K562 (cell line): Measurements from ENCODE around the gene KIF6. TPM values are rescaled to one million over a fixed set of nuclear protein-coding genes. Genes with fewer than 3 reads are reported as not detected.

ENCODE experiments used
- COPS2 ChIP-seq: fragments of 450-650 bp; conservative IDR thresholded peaks from 2 replicates; pipeline ENCODE4 v1.6.1; 2016; ENCODE audit warnings: mild to moderate bottlenecking, moderate library complexity
- SMAD1 ChIP-seq: fragments of 150-350 bp; IDR thresholded peaks from 2 replicates; pipeline ENCODE4 v1.6.1; 2014; ENCODE audit warnings: low read length, low read depth; ENCODE audit not compliant: partially characterized antibody
- ZBTB9 ChIP-seq: fragments of 450-650 bp; formaldehyde crosslinking; IDR thresholded peaks from 2 replicates; pipeline ENCODE4 v1.4.0; 2020; ENCODE audit warnings: mild to moderate bottlenecking, moderate library complexity
- ZHX1 ChIP-seq: fragments of 150-350 bp; conservative IDR thresholded peaks from 2 replicates; pipeline ENCODE4 v1.6.1; 2014; ENCODE audit warnings: low read length
- ZNF668 ChIP-seq: fragments of 250-450 bp; sonication (Bioruptor Pico); IDR thresholded peaks from 2 replicates; pipeline ENCODE4 v1.8.0; 2022; ENCODE audit warnings: mild to moderate bottlenecking, inconsistent platforms
- polyA plus RNA-seq, 8 experiments: library from polyadenylated mRNA; depleted of rRNA in 4 of 8; stranded (reverse) in 5 of 8; unstranded in 3 of 8; fragments of >200 nt; fragmentation: Nextera tagmentation in 2 of 8; fragmentation: Illumina TruSeq in 1 of 8; extraction: Ambion mirVana in 2 of 8; extraction: Trizol in 1 of 8; gene quantifications; 2 replicates each; pipeline versions ENCODE4 v1.2.1 to v1.2.3, GENCODE V29; 2011 to 2014; ENCODE audit warnings: inconsistent platforms in 1 of 8, missing spikeins in 1 of 8
- total RNA-seq, 7 experiments: library from RNA; depleted of rRNA in 6 of 7; stranded (reverse); fragments of >200 nt in 6 of 7; fragmentation: Illumina TruSeq in 2 of 7; extraction: Trizol in 2 of 7; gene quantifications; 2 replicates each; pipeline versions ENCODE4 v1.2.1 to v1.2.3, GENCODE V29; 2011 to 2021; ENCODE audit warnings: low replicate concordance in 1 of 7

KIF6 gene
- total and polyA plus RNA-seq, 9 of the 15 experiments (the other 6 are each of a cell fraction or from before 2014, with no cell fraction given), result not detected

GRCh38 chr6:39339868-39340550 is 385.2 kb downstream of the KIF6 start (continued):
- TF ChIP-seq ZBTB9, result no peak
- TF ChIP-seq COPS2, result no peak
- TF ChIP-seq SMAD1, result no peak
- TF ChIP-seq ZNF668, result no peak
- no peak for TF ChIP-seq ZHX1
